HAP-1 (cell line): ENCODE results near the gene PC.
A peak's percentile ranks its signal among the peaks of the same experiment; 100 is the strongest.

Experiments
- DNase-seq, 2 experiments: peaks; one replicate each; pipeline ENCODE4 v3.0.0-alpha.2; 2016 to 2020; ENCODE audit warnings: low spot score in 2 of 2
- H3K27me3 ChIP-seq: fragments of 250-450 bp; sonication (Bioruptor Pico); 2 replicates; pipeline ENCODE4 v1.5.1; 2020; ENCODE audit warnings: low read depth, mild to moderate bottlenecking, moderate library complexity
- H3K36me3 ChIP-seq: fragments of 250-450 bp; sonication (Bioruptor Pico); replicated peaks from 2 replicates; pipeline ENCODE4 v1.5.1; 2020; ENCODE audit warnings: mild to moderate bottlenecking
- H3K4me1 ChIP-seq: fragments of 250-450 bp; sonication (Bioruptor Pico); 2 replicates; pipeline ENCODE4 v1.5.1; 2020; ENCODE audit warnings: mild to moderate bottlenecking
- H3K4me3 ChIP-seq: fragments of 250-450 bp; sonication (Bioruptor Pico); 2 replicates; pipeline ENCODE4 v1.5.1; 2020; ENCODE audit warnings: mild to moderate bottlenecking, moderate library complexity
- H3K9me3 ChIP-seq: fragments of 250-450 bp; sonication (Bioruptor Pico); 2 replicates; pipeline ENCODE4 v1.5.1; 2020; ENCODE audit warnings: mild to moderate bottlenecking, moderate library complexity
- in situ Hi-C: fragments of 300-500 bp; cut with MboI; formaldehyde crosslinking; loops from 3 replicates; pipeline ENCODE4 v1.14.3; 2020; ENCODE audit warnings: low sequenced_read_pairs, inconsistent platforms, mixed read lengths

Gene PC

DNA sequence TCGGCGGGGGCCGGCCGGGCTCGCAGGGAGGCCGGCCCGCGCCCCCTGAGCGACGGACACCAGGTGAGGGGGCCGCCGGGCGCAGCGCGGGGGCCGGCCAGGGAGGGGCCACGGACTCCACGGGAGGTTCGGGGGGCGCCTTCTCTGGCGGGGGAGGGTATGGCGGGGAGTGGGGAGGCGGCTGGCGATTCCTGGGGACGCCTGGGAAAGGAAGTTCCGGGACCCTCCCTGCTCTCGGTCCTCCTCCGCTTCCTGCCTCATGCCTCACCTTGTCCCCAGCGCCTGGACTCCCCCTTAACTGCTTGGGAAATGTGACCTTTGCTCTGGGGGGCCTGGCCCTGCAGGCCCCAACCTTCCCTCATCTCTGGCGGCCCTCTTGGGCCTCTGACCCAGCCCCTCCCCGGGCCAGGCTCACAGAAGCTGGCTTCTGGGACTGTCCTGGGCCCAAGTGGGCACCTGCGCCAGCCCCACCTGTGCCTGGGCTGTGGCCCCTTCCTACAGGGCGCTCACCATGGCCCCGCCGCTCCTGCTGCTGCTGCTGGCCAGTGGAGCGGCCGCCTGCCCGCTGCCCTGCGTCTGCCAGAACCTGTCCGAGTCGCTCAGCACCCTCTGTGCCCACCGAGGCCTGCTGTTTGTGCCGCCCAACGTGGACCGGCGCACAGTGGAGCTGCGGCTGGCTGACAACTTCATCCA is 100.8 kb downstream of the PC start:
- peaks cover 26% of the 10 kb centered on the region for H3K36me3 ChIP-seq
- in situ Hi-C loops: no loop called here

DNA sequence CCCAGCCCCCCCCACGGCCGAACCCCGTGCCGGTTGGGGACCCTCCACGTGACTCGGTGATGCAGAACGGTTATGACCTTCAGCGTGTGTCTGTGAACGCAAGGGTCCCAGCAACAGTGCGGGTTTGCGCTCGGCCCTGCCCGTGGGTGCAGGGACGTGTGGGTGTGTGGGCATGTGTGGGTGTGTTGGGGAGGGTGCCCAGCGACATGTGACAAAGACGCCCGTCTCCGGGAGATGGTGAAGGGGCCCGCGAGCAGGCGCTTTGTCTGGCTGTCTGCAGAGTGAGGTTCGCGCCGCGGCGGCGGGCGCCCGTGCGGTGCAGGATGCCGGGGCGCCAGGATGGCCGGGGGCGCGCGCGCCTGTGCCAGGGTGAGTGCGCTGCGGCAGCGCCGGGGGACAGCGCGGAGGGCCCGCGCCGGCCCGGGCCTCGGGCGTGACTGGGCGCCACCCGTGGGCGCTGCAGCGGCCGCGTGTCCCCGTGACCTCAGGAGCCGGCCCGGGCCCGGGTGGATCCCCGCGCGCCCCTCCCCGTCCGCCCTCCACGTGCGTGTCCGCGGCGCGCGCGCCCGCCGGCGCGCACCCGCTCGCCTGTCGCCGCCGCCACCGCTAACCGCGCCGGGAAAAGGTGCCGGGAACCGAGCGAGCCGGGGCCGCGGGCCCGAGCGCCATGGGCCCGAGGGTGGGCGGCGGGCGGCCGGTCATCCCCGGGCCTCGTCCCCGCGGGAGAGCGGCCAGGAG is 101.5 kb downstream of the PC start, which contains the start of gene LRFN4:
LRFN4 (plus strand) TSS at position 569 of the 738 bp plus-strand sequence. CDS start 681 bp downstream, outside the sequence.
- no peaks in the 10 kb centered on the region for H3K27me3 ChIP-seq
- H3K4me1 ChIP-seq: peaks cover 5% of the 10 kb centered on the region
- H3K4me3 ChIP-seq: peak within 1 kb of the TSS; percentile 76
- H3K36me3 ChIP-seq: peaks cover 26% of the 10 kb centered on the region
- DNase-seq: peak; percentile 21 to 43
- H3K9me3 ChIP-seq: no peaks in the 10 kb centered on the region
- in situ Hi-C loops: no loop called here

More for the DNA sequence above, 100.8 kb downstream of the PC start:
- peaks cover 5% of the 10 kb centered on the region for H3K4me1 ChIP-seq
- DNase-seq: peak in 1 of 2 experiments; percentile 41
- H3K9me3 ChIP-seq: no peaks in the 10 kb centered on the region
- H3K27me3 ChIP-seq: no peaks in the 10 kb centered on the region
- H3K4me3 ChIP-seq: peak overlapping the region; percentile 42

DNA sequence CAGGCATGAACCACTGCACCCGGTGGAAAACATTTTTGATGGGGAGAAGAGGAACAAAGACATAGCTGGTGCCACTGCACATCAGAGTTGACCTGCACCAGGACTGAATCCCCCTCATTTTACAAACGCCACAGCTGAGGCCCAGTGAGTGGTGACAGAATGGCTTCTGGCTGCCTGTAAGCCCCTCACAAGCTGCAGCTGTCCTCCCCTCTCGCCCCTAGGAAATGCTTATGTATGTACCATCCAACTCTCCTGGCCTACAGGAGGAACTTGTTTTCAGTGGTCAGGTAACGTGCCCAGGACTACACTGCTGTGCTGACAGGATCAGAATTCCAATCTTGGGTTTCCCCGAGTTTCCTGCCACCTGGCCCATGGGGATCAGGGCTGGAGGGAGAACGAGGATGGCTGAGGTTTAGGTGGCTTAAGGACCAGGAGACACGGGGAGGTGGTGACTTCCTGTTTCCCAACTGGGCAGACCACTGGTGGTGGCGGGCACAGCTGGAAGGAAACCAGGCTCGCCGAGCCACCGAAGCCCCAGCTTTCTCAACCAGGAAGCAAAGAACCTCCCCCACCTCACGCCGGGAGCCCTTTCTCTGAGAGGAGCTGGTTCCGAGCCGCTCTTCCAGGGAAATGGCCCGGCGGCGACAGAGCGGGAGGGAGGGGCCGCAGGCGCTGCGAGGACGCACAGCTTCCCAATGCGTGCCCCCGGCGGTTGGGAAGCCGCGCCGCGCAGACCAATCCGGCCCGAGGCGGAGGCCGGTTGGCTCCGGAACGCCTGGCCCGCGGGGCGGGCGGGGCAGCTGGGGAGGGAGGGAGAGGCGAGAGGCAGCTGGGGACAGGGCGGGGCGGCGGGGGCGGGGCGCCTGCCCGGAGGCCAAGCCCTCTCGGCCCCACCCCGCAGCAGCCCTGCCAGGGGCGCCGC is 102.3 kb downstream of the PC start:
- DNase-seq: peak; percentile 85 to 96
- Histone ChIP-seq H3K4me3 (peak overlapping the region; percentile 76), H3K9me3 (no peaks in the 10 kb centered on the region), H3K4me1 (peaks cover 5% of the 10 kb centered on the region), H3K27me3 (no peaks in the 10 kb centered on the region), H3K36me3 (peaks cover 24% of the 10 kb centered on the region)
- in situ Hi-C loops: no loop called here

DNA sequence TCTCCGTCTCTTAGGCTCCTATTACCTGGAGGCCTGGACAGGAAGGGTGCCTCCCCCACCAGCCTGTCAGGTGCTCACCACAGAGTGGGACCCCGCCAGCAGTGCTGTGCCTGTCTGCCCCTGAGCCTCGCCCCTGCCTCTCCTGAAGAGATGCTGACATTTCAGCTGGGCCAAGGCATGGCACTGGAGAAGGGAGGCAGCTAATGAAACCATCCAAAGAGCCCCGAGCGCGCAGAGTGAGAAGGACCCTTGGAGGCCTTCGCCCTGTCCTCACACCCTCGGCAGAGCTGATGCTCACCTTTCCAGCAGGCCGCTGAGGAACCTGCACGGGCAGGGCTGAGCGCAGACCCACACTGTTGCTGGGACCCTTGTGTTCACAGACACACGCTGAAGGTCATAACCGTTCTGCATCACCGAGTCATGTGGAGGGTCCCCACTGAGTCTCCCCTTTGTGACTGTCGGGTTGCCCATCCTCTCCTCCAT is 103.4 kb downstream of the PC start:
- in situ Hi-C loops: no loop called here
- no peak for DNase-seq
- Histone ChIP-seq H3K9me3 (no peaks in the 10 kb centered on the region), H3K4me1 (peaks cover 5% of the 10 kb centered on the region), H3K4me3 (no peak overlapping the region), H3K27me3 (no peaks in the 10 kb centered on the region), H3K36me3 (peaks cover 17% of the 10 kb centered on the region)

DNA sequence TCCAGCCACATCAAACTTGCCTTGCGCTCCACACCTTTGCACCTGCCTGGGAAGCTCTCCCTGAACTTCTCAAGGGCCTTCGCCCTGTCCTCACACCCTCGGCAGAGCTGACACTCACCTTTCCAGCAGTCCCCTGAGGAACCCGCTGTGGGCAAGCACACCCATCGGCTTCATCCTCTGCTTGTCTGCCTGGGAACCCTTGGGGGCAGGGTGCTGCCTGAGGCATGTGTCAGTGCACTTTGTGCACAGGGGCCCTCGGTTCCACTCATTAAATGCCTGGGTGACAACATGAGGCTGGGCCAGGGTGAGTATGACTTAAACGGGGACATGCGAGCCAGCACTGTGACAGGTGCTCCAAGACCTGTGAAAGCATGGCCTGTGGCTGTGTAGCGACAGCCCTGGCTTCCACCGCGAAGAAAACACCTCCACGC is 103.9 kb downstream of the PC start:
- Histone ChIP-seq H3K36me3 (peaks cover 11% of the 10 kb centered on the region), H3K4me1 (peaks cover 5% of the 10 kb centered on the region), H3K9me3 (no peaks in the 10 kb centered on the region), H3K4me3 (no peak overlapping the region), H3K27me3 (no peaks in the 10 kb centered on the region)
- in situ Hi-C loops: no loop called here
- no peak for DNase-seq

DNA sequence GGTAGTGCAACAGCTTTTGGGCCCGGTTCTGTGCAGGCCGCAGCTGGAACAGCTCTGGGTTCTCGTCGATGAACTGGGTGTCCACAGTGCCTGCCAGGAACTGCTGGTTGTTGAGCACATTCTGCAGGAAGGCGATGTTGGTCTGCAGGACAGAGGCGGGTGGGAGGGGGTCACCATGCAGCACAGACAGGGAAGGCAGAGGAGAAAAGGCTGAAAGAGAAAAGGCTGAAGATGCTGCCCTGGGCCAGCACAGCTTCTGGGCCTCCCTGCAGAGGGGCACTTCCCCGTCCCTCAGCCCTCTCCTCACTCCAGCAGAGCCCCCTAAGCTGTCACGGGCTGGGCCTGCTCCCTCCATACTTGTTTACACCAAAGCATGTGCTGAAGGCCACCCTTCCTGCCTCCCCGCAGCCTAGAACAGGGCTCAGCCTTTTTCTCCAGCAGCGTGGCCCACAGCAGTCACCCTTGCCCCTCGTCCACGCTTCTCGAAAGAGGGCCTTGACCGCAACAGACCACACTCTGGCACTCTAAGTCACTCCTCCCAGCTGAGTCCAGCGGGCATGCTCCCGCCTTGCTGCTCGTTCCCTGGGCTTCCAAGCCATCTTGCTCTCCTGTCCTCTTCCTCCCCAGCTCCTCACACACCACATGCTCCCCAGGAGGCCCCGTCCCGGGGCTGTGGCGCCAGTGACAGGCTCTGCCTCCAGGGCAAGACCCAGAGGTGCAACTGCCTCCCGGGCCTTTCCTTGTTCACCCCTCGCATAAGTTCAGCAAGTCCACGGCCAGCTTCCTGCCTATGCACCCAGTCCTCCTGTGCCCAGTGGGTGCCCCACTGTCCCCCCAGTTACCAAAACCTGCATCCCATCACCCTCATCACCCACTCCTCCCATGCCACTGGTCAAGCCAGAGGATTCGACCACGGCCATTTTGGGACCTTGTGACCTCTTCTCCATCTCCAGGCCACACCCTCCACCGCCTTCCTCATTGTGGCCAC is 104.6 kb downstream of the PC start:
- DNase-seq: no peak
- Histone ChIP-seq H3K9me3 (no peaks in the 10 kb centered on the region), H3K27me3 (no peaks in the 10 kb centered on the region), H3K4me3 (no peak overlapping the region), H3K36me3 (peaks cover 10% of the 10 kb centered on the region), H3K4me1 (peaks cover 5% of the 10 kb centered on the region)
- in situ Hi-C loops: no loop called here

DNA sequence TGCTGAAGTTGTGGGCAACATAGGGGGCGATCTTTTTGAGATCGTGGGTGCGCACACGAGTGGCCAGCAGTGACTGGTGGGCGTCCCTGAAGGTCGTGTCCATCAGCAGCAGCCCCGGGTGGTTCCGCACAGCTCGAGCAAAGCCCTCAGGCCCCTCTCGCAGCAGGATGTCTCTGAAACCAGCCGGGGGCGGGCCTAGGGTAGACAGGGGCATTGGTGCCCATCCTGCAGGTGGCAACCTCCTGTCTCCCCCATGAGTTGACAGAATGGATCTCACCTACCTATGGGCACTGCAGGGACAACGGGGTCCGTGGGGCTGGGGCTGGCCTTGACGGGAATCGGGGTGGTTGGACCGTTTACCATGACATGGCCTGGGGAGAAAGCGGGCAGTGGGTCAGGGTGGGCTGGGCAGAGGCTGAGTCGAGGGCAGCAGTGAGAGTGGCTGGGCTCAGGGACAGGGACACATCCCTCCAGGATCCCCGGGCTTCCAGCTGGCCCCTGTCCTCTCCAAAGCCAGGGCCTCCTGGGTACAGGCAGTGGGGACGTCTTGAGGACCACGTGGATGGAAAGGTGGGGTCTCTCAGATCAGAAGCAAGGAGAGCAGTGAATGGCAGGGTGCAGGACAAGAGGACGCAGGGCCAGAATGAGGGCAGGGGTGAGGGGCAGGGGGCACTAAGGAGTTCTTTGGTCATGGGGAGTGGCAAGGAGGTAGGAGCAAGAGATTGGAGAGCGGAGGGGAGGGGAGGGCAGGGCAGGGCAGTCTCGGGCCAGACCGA is 105.5 kb downstream of the PC start:
- peaks cover 13% of the 10 kb centered on the region for H3K36me3 ChIP-seq
- H3K4me1 ChIP-seq: peaks cover 5% of the 10 kb centered on the region
- no peaks in the 10 kb centered on the region for H3K9me3 ChIP-seq
- in situ Hi-C loops: no loop called here
- H3K27me3 ChIP-seq: no peaks in the 10 kb centered on the region
- DNase-seq: no peak
- H3K4me3 ChIP-seq: no peak overlapping the region

DNA sequence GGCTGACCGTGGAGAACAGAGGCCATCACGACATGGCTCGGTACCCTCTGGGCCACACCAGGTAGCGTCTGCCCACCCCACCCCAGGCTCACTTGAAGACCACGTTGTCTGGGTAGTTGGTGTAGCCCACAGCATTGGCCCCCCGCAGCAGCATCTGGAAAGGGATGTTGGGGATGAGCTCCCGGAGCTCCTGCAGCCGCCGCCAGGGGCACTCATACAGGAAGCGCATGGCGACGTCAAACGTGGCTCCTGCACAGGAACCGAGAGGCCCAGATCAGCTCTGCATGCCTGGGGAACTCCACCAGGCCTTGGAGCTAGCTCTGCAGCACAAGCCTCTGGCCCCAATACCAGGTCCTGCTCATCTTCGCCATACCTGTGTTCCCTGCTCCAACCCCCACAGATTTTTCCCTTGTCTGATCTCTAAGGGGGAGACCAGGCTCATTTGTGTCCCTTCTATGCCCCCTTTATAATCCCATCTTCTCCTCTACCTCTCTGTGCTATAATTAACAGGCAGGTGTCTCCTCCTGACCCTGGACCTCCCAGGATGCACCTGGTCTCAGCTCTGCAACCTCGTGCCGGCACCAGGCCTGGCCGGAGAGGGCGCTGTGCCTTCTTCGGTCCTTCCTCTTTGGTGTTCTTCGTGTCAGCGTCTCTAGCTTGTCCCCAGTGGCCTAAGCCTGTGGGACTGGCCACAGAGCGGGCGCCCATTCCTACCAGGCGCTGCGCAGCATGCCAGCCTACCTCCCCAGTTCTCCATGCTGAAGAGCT is 106.3 kb downstream of the PC start:
- DNase-seq: peak in 1 of 2 experiments; percentile 68
- Histone ChIP-seq H3K27me3 (no peaks in the 10 kb centered on the region), H3K4me1 (peaks cover 5% of the 10 kb centered on the region), H3K36me3 (peaks cover 15% of the 10 kb centered on the region), H3K9me3 (no peaks in the 10 kb centered on the region), H3K4me3 (no peak overlapping the region)
- in situ Hi-C loops: no loop called here

DNA sequence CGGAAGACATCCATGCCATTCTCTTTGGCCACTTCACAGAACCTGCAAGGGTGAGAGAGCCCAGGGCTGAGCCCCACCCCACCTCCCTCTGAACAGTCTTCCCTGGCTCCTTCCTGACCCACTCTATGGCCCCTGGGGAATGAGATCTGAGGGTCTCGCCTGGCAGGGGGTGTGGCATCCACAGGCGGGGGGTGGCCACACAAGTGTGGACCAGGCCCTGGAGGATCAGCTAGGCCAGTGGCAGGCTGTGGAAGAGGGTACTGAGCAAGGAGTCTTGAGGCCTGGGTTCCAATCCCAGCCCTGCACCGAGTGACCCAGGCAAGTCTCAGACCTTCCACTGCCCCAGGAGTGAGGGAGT is 107.0 kb downstream of the PC start:
- Histone ChIP-seq H3K4me1 (peaks cover 5% of the 10 kb centered on the region), H3K4me3 (no peak overlapping the region), H3K36me3 (peaks cover 15% of the 10 kb centered on the region), H3K9me3 (no peaks in the 10 kb centered on the region), H3K27me3 (no peaks in the 10 kb centered on the region)
- peak in 1 of 2 experiments; percentile 6 for DNase-seq
- in situ Hi-C loops: no loop called here

DNA sequence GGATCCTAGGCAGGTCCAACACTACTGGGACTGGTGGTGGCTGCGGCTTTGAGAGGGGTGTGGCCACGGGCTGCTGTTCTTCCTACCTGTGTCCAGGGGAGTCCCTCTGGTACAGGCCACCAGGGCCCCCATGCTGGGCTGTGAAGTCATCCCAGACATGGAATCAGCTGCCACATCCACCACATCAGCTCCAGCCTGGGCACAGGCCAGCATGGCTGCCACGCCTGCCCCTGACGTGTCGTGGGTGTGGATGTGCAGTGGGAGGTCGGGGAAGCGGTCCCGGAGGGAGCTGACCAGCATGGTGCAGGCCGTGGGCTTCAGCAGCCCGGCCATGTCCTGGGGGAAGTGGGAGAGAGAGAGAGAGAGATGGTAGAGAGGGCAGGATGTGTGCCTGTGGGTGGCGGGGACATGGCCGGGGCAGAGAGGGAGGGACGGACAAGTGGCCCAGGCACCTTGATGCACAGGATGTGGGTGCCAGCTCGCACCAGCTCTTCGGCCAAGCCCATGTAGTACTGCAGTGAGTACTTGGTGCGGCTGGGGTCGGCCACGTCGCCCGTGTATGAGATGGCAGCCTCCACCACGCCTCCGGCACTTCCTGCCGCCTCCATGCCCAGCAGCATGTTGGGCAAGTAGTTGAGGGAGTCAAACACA is 107.5 kb downstream of the PC start:
- Histone ChIP-seq H3K9me3 (no peaks in the 10 kb centered on the region), H3K4me1 (peaks cover 3% of the 10 kb centered on the region), H3K4me3 (no peak overlapping the region), H3K27me3 (no peaks in the 10 kb centered on the region), H3K36me3 (peaks cover 19% of the 10 kb centered on the region)
- peak in 1 of 2 experiments; percentile 7 for DNase-seq
- in situ Hi-C loops: no loop called here

DNA sequence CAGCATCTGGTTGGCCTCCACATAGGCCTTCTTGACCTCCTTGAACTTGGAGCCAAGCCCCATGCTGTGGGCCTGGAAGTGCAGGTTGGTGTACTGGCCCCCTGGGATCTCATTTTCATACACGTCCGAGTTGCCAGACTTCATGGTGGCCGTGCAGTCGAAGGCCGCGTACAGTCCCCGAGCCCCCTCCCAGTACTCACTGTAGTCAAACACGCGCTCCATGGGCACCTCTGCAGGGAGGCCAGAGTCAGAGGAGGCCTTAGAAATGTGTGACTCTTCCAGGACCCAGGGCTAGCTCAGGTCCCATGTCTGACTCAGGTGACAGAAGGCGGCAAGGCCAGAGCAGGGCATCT is 108.0 kb downstream of the PC start:
- DNase-seq: peak in 1 of 2 experiments; percentile 8

More for the DNA sequence above, 108.0 kb downstream of the PC start:
- no peaks in the 10 kb centered on the region for H3K9me3 ChIP-seq
- peaks cover 24% of the 10 kb centered on the region for H3K36me3 ChIP-seq
- H3K4me1 ChIP-seq: no peaks in the 10 kb centered on the region
- no peak overlapping the region for H3K4me3 ChIP-seq
- no peaks in the 10 kb centered on the region for H3K27me3 ChIP-seq
- in situ Hi-C loops: no loop called here
